ENCODE data around the gene RIOX2. TPM values are rescaled to one million over a fixed set of nuclear protein-coding genes. Genes with fewer than 3 reads are reported as not detected.

The RIOX2 gene
- polyA plus RNA-seq, 3 donors = 15.3 to 18.7 (median 18.3) TPM

DNA sequence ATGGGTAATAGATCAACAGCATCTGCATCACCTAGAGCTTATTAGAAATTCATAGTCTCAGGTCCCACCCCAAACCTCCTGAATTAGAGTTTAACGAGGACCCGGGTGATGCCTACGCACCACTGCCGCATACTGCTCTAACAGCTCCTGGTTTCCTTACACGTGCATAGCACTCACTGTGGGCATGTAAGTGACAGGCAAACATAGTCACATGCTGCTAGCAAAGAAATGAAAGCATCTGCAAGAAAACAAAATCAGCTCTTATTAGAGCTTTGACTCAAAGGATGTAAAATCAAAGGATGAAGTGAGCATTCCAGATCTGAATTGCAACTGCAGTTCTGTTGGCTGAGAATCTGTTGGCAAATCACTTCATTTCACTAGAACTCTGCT, 19.1 kb upstream of the RIOX2 start:
- Histone ChIP-seq H2AFZ (ENCODE audit: insufficient read depth, low read depth, low read length, poor library complexity, severe bottlenecking) (no peak overlapping the region), H3K27me3 (ENCODE audit: control insufficient read depth in 2 of 2, insufficient read depth in 2 of 2, low read length in 2 of 2) (no peaks in the 10 kb centered on the region), H3K9ac (ENCODE audit: insufficient read depth, low read length, poor library complexity, severe bottlenecking) (no peak overlapping the region), H3K4me3 (replicated peaks in 1 of 3; ENCODE audit: low read depth in 2 of 3, low read length in 3 of 3) (no peak overlapping the region), H4K20me1 (ENCODE audit: insufficient read depth, low read length) (no peaks in the 10 kb centered on the region), H3K27ac (ENCODE audit: low read depth in 1 of 2, low read length in 2 of 2) (no peak overlapping the region), H3K79me2 (ENCODE audit: insufficient read depth, low read length) (no peaks in the 10 kb centered on the region), H3K36me3 (replicated peaks in 1 of 2; ENCODE audit: control insufficient read depth in 1 of 2, insufficient read depth in 2 of 2, low read length in 2 of 2) (no peaks in the 10 kb centered on the region), H3K4me1 (ENCODE audit: control insufficient read depth in 1 of 2, insufficient read depth in 2 of 2, low read length in 2 of 2) (peaks cover 9 to 12% of the 10 kb centered on the region in 2 donors), H3K9me3 (replicated peaks in 1 of 2; ENCODE audit: control insufficient read depth in 1 of 2, insufficient read depth in 1 of 2, low read length in 2 of 2) (no peaks in the 10 kb centered on the region), H3K4me2 (replicated peaks; ENCODE audit: extremely low read depth, low read length, poor library complexity, severe bottlenecking) (no peak overlapping the region)
- TF ChIP-seq, protein P1, sequence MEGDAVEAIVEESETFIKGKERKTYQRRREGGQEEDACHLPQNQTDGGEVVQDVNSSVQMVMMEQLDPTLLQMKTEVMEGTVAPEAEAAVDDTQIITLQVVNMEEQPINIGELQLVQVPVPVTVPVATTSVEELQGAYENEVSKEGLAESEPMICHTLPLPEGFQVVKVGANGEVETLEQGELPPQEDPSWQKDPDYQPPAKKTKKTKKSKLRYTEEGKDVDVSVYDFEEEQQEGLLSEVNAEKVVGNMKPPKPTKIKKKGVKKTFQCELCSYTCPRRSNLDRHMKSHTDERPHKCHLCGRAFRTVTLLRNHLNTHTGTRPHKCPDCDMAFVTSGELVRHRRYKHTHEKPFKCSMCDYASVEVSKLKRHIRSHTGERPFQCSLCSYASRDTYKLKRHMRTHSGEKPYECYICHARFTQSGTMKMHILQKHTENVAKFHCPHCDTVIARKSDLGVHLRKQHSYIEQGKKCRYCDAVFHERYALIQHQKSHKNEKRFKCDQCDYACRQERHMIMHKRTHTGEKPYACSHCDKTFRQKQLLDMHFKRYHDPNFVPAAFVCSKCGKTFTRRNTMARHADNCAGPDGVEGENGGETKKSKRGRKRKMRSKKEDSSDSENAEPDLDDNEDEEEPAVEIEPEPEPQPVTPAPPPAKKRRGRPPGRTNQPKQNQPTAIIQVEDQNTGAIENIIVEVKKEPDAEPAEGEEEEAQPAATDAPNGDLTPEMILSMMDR (IDR thresholded peaks at IDR 0.05) = no peak
- Mint-ChIP-seq H3K4me1 (peaks cover 15% of the 10 kb centered on the region), H3K36me3 (no peaks in the 10 kb centered on the region), H3K9me3 (peaks cover 0 to 8% (median 0%) of the 10 kb centered on the region in 7 donors), H3K27me3 (ENCODE audit: low read depth in 3 of 3) (peaks cover 0 to 1% (median 0%) of the 10 kb centered on the region in 3 donors), H3K4me3 (no peak overlapping the region), H3K27ac (no peak overlapping the region)
- intact Hi-C loops (cut with micrococcal nuclease) = no loop called here
- no peak for DNase-seq
- 83% methylated on average over 4 of the region's 5 CpGs for WGBS (ENCODE audit: insufficient coverage)

DNA sequence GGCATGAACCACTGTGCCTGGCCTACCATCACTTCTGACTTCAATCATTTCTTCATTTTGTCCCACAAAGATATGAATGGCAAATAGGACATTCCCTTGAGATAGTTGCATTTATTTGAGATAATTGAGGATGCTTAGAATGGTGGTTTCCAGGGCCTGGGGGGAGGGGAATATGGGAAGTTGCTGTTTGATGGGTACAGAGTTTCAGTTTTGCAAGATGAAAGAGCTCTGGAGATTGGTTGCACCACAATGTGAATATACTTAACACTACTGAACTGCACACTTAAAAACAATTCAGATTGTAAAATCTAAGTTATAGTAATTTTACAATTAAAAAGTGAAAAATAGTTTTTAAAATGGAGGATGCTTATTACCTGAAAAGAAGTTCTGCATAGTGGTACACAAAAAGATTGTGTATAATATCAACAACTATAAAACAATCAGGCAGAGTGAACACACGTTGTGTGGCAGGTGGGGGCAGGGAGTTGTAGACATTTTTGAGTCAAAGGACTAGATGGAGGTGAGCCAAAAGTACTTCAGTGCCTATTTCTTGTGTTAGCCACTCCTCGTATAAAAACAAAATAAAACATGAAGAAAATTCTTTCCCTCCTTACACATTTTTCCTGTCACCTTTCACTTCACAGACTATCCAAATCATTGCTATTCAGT, 18.5 kb upstream of the RIOX2 start:
- Mint-ChIP-seq H3K4me1 (peaks cover 15% of the 10 kb centered on the region), H3K27ac (no peak overlapping the region), H3K4me3 (no peak overlapping the region), H3K36me3 (no peaks in the 10 kb centered on the region), H3K27me3 (ENCODE audit: low read depth in 3 of 3) (peaks cover 0 to 1% (median 0%) of the 10 kb centered on the region in 3 donors), H3K9me3 (peaks cover 0 to 8% (median 0%) of the 10 kb centered on the region in 7 donors)
- no peaks in the 10 kb centered on the region for H3K79me2 ChIP-seq (ENCODE audit: insufficient read depth, low read length)
- DNase-seq = peak in 2 of 3 donors; percentile 15 to 28
- peaks cover 9 to 12% of the 10 kb centered on the region in 2 donors for H3K4me1 ChIP-seq (ENCODE audit: control insufficient read depth in 1 of 2, insufficient read depth in 2 of 2, low read length in 2 of 2)
- H3K36me3 ChIP-seq (replicated peaks in 1 of 2; ENCODE audit: control insufficient read depth in 1 of 2, insufficient read depth in 2 of 2, low read length in 2 of 2) = no peaks in the 10 kb centered on the region
- TF ChIP-seq, protein P1 (IDR thresholded peaks at IDR 0.05) = no peak
- H3K4me3 ChIP-seq (replicated peaks in 1 of 3; ENCODE audit: low read depth in 2 of 3, low read length in 3 of 3) = no peak overlapping the region
- intact Hi-C loops (cut with micrococcal nuclease) = no loop called here
- no peak overlapping the region for H3K27ac ChIP-seq (ENCODE audit: low read depth in 1 of 2, low read length in 2 of 2)
- H4K20me1 ChIP-seq (ENCODE audit: insufficient read depth, low read length) = no peaks in the 10 kb centered on the region
- H2AFZ ChIP-seq (ENCODE audit: insufficient read depth, low read depth, low read length, poor library complexity, severe bottlenecking) = no peak overlapping the region
- WGBS (ENCODE audit: insufficient coverage) = no CpG with 5 or more reads among the region's 2 CpGs
- H3K27me3 ChIP-seq (ENCODE audit: control insufficient read depth in 2 of 2, insufficient read depth in 2 of 2, low read length in 2 of 2) = no peaks in the 10 kb centered on the region
- H3K9me3 ChIP-seq (replicated peaks in 1 of 2; ENCODE audit: control insufficient read depth in 1 of 2, insufficient read depth in 1 of 2, low read length in 2 of 2) = no peaks in the 10 kb centered on the region
- no peak overlapping the region for H3K9ac ChIP-seq (ENCODE audit: insufficient read depth, low read length, poor library complexity, severe bottlenecking)
- no peak overlapping the region for H3K4me2 ChIP-seq (replicated peaks; ENCODE audit: extremely low read depth, low read length, poor library complexity, severe bottlenecking)

All from CD14-positive monocyte (primary cell).